GM13977 (cell line): ENCODE measurements around the gene ILK.

Experiments
- DNase-seq: peaks from one replicate; pipeline ENCODE4 v3.0.0; 2012; ENCODE audit warnings: low spot score
- CTCF ChIP-seq: IDR thresholded peaks from 2 replicates; pipeline ENCODE4 v1.5.1; 2012; ENCODE audit warnings: mild to moderate bottlenecking, control low read depth; ENCODE audit not compliant: insufficient read depth; ENCODE audit errors: extremely low read depth, missing control alignments
- in situ Hi-C: fragments of 300-500 bp; cut with MboI; formaldehyde crosslinking; loops from one replicate; pipeline ENCODE4 v1.12.0; 2022; ENCODE audit warnings: low sequenced_read_pairs, low pct_unique_long_range_greater_than_20kb, mixed read lengths, inconsistent platforms; ENCODE audit not compliant: unreplicated experiment

ILK gene

GRCh38 chr11:6626971-6627761 lies 23.6 kb downstream of the ILK start:
- no peak for TF ChIP-seq CTCF
- DNase-seq, result no peak
- in situ Hi-C loops, result no loop called here

GRCh38 chr11:6627762-6628241 lies 24.2 kb downstream of the ILK start:
- DNase-seq, result peak; percentile 86
- no peak for TF ChIP-seq CTCF
- in situ Hi-C loops, result no loop called here

- TF ChIP-seq CTCF, result no peak
- no peak for DNase-seq
- in situ Hi-C loops, result no loop called here
Measured at GRCh38 chr11:6628526-6628925, 25.0 kb downstream of the ILK start.

- DNase-seq, result no peak
- TF ChIP-seq CTCF, result no peak
- in situ Hi-C loops, result no loop called here
Measured at GRCh38 chr11:6629573-6629891, 26.0 kb downstream of the ILK start.

GRCh38 chr11:6629892-6630631 lies 26.5 kb downstream of the ILK start:
- TF ChIP-seq CTCF, result no peak
- no peak for DNase-seq
- in situ Hi-C loops, result no loop called here

- DNase-seq, result no peak
- in situ Hi-C loops, result no loop called here
- no peak for TF ChIP-seq CTCF
Measured at GRCh38 chr11:6630632-6631291, 27.2 kb downstream of the ILK start.
